Occipital lobe (tissue), 2 donors: ENCODE measurements around the gene IL9R. TPM values are rescaled to one million over a fixed set of nuclear protein-coding genes. Genes with fewer than 3 reads are reported as not detected.
"Not testable (repeated sequence)": the region's sequence is repeated elsewhere in the genome, so short reads cannot be mapped to it uniquely, and the experiment has no call there.

Experiments used
- DNase-seq: peaks from one replicate; lab custom pipeline; 2025; lab: John Stamatoyannopoulos, UW
- total RNA-seq: library from RNA; depleted of rRNA; stranded (reverse); fragments of >200 nt; gene quantifications from one replicate; pipeline ENCODE4 v1.2.3, GENCODE V29; 2014

Gene IL9R
- total RNA-seq: 0.16 TPM

- DNase-seq: no peak
These were observed at the start of gene IL9R for GRCh38 chrX:155997436-155997835. IL9R (plus strand) TSS chrX:155997696; CDS start chrX:155997760, 64 bp downstream.

- DNase-seq: no peak
These were observed 48.4 kb upstream of the IL9R start for GRCh38 chrX:155949098-155949497.

- DNase-seq: no peak
These were observed 46.2 kb upstream of the IL9R start for GRCh38 chrX:155951237-155951789.

GRCh38 chrX:155953055-155953454 lies 44.4 kb upstream of the IL9R start:
- DNase-seq: no peak

GRCh38 chrX:155954793-155955192 lies 42.7 kb upstream of the IL9R start:
- DNase-seq: no peak

- no peak for DNase-seq
These were observed 41.4 kb upstream of the IL9R start for GRCh38 chrX:155956099-155956498.

GRCh38 chrX:155956649-155957048 lies 40.8 kb upstream of the IL9R start:
- DNase-seq: no peak

- no peak for DNase-seq
These were observed 39.7 kb upstream of the IL9R start for GRCh38 chrX:155957843-155958242.

- DNase-seq: no peak
These were observed 38.4 kb upstream of the IL9R start for GRCh38 chrX:155959018-155959587.

GRCh38 chrX:155962906-155963305 lies 34.6 kb upstream of the IL9R start:
- no peak for DNase-seq

- DNase-seq: no peak
These were observed 30.6 kb upstream of the IL9R start for GRCh38 chrX:155966876-155967275.

GRCh38 chrX:155967653-155968325 lies 29.7 kb upstream of the IL9R start:
- DNase-seq: no peak

GRCh38 chrX:155968326-155968661 lies 29.2 kb upstream of the IL9R start:
- no peak for DNase-seq

GRCh38 chrX:155968791-155969190 lies 28.7 kb upstream of the IL9R start:
- DNase-seq: no peak

GRCh38 chrX:155971658-155972057 lies 25.8 kb upstream of the IL9R start:
- DNase-seq: not testable (repeated sequence)

GRCh38 chrX:155972241-155972640 lies 25.3 kb upstream of the IL9R start:
- not testable (repeated sequence) for DNase-seq

- no peak for DNase-seq
These were observed 14.2 kb upstream of the IL9R start for GRCh38 chrX:155983326-155983725.

GRCh38 chrX:155985208-155985607 lies 12.3 kb upstream of the IL9R start:
- DNase-seq: no peak

- DNase-seq: not testable (repeated sequence)
These were observed 10.5 kb upstream of the IL9R start for GRCh38 chrX:155986995-155987394.

- DNase-seq: no peak
These were observed 8.6 kb upstream of the IL9R start for GRCh38 chrX:155988859-155989258.

GRCh38 chrX:155993421-155993820 lies 4.1 kb upstream of the IL9R start:
- DNase-seq: no peak

- no peak for DNase-seq
These were observed 2.1 kb upstream of the IL9R start for GRCh38 chrX:155995321-155995875.

- DNase-seq: no peak
These were observed 620 bp downstream of the IL9R start for GRCh38 chrX:155998116-155998515.
